Hypothalamus (tissue), 51 donors: ENCODE measurements around the gene CCT8.

ENCODE experiments used
- DNase-seq, 51 donors: peaks; one replicate each; lab custom pipeline; 2025; lab: John Stamatoyannopoulos, UW

CCT8 gene

DNA sequence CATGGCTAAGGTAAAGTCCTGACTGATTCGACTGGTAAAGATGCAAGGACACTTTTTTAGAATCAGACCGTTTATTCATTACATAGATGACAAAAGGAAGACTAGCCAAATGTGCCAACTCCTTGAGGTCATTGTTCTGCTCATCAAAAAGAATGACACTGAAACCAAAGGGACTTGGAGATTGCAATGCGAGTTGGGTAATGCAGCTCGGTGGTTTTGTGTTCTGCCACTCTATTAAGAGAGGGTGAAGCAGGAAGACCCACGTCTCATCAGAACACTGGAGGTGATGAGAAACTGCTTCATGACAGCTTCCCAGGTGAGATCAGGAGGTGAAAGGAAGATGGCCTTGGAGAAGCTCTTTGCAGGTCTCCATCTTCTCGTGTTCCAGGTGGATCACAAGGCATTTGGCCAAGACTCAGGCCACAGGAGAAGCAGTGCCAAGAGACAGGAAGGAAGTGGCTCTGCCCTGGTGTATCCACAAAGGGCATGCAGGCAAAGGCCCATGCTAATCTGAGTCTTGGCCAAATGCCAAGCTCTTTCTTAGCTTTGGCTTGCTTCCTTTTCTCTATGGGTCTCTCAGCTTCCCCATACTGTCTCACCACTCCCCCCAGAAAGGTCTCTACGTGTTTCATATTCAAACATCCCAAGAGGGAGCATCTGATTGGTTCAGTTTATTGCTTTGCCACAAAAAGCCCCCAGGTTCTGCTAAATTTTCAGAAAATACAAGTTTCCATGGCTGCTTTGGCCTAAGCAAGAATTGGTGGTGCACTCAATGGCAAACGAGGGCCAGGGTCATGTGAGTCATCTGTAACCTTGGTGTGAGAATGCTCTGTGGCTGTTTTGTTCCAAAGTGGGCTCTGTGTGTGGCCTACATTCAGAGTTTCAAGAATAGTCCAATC is 5.7 kb upstream of the CCT8 start:
- peak in 21 of 51 donors; percentile 3 to 49 (median 17) for DNase-seq

DNA sequence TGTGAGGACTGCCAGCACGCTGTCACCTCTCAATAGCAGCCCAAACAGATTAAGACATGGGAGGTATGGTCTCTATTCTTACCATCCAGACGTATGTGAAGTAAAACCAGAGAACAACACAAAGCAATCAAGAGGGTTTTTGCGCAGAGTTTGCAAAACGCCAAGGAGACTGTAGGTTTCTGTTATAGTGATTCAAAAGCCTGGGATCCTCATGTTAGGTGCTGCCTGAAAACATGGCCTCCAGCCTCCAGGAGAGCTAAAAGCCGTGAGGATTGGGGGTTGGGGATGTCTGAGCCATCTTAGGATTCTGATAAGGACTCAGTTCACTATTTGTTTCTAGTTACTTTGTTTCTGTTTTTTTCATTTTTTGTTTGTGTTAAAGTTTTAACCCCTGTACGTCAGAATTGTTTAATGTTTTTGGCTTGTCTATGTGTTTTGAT is 4.2 kb upstream of the CCT8 start:
- DNase-seq, result peak in 1 of 51 donors; percentile 19

GRCh38 chr21:29076731-29077640 is 3.5 kb upstream of the CCT8 start:
- DNase-seq, result peak in 26 of 51 donors; percentile 4 to 60 (median 28)

GRCh38 chr21:29075706-29076466 is 2.4 kb upstream of the CCT8 start:
- DNase-seq, result no peak

- DNase-seq, result no peak
Measured at GRCh38 chr21:29074783-29075182, 1.3 kb upstream of the CCT8 start.

GRCh38 chr21:29074007-29074376 is 544 bp upstream of the CCT8 start:
- no peak for DNase-seq

GRCh38 chr21:29072873-29073221 is 601 bp downstream of the CCT8 start:
- DNase-seq, result no peak

DNA sequence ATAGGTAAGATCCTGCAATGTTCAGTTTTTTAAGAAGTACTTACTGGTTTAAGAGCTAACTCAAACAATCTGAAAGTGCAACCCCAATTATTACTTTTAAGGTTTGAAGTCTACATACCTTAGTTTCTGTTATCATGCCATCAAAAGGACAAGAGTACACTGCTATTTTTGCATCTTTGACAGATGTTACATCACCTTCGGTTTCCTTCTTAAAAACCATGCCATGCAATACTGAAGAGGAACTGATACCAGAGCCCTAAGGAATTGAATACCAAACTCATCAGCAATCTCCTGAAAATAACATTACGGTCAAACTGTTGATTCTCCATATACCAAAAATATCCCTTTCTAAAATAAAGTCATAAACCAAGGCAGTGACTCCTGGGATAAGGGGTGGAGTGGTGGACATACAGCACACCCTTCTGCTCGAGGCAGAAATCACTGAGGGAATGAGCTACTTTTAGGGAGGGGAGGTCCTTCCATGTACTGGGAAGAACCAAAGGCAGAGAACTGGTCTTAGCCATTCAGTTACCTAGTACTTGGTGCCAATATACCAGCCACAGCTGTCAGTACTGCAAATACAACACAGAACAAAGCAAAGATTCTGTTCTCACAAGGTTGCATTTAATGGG is 8.5 kb downstream of the CCT8 start:
- no peak for DNase-seq

DNA sequence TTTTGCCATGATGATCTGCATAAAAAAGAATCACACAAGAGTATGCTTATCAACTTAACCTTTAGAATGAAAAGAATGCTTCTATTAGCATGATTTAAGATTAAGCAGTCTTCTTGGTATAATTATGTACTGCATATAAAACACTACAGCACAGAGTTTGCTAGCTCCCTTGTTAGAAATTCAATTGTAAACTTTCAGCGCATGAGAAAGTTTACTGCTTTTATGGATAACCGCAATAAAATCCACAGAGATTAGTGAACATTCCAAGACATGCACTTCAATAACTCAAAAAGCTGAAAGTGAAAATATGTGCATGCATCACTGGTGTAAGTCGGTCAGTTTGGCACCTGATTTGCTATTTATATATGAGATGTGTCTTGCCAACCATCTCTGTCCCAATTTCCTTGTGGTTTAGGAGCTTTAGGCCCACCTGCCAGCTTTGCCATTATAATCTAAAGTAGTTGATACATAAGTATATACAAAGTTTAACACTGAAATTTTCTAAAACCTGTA is 16.9 kb downstream of the CCT8 start:
- DNase-seq, result no peak

DNA sequence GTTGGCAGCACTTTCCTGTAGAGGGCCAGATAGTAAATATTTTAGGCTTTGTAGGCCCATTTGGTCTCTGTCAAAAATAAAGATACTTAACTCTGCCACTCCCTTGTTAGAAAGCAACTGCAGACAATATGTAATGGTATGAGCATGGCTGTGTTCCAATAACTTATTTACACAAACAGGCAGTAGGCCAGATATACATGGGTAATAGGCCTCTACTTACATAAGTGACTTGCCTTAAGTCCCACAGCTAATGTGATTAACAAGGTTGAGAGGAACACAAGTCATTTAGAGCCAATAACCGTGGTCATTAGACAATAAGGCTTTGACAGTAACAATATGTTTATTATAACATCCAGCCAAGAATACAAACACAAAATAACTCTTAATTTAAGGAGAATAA is 17.4 kb downstream of the CCT8 start:
- no peak for DNase-seq

DNA sequence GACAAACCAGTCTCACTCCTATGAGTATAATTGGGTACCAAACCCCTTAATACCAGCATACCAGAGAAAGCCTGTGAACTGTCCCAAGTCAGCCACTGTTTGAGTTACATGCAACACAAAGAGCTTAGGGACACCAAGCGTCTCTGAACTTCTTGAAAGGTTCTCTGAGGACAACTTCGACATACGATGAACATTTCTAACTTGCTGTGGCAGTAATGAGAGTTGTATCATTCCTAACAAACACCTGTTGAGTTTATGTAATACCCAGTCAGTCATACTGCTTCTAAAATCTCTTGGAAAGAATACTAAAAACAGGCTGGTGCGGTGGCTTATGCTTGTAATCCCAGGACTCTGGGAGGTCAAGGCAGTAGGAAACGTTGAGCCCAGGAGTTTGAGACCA is 18.4 kb downstream of the CCT8 start:
- DNase-seq, result no peak

DNA sequence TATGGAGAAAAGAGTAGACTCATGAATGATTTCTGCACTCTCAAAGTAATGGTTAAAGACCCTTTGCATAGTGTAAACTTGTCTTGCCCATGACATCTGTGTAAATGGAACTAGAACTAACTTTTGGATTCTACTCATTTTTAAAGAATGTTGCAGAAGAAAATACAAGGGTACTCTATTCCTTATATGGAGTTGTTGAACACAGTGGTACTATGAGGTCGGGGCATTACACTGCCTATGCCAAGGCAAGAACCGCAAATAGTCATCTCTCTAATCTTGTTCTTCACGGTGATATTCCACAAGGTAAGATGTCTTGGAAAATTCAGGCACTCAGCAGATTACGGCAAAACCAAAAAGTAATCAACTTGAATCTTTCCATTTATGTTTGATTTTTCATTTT is 19.8 kb downstream of the CCT8 start:
- DNase-seq, result no peak

DNA sequence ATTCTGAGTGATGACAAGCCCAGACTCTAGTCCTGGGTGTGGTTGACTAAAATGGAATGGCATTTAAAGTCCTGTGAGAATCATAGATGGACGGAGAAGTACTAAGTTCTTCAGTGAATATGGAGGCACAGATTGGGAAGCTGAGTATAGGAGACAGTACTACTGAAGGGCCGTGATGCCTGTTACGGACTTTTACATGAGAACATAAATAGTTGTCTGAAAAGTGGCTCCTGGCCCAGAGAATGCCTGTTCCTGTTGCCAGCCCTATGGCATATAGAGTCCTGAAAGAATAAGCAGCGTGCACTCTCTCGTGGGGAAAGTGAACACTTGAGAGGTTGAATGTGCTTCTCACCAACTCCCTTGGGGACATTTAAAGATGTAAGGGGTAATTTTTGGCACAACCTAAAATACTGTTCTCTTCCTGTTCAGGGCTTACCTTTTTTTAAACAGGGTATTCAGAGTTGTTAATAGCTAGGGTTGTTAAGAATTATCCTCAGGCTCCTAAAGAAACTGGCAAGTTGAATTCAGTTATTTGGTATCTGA is 20.4 kb downstream of the CCT8 start:
- DNase-seq, result no peak

- no peak for DNase-seq
Measured at GRCh38 chr21:29052224-29052623, 21.2 kb downstream of the CCT8 start.

DNA sequence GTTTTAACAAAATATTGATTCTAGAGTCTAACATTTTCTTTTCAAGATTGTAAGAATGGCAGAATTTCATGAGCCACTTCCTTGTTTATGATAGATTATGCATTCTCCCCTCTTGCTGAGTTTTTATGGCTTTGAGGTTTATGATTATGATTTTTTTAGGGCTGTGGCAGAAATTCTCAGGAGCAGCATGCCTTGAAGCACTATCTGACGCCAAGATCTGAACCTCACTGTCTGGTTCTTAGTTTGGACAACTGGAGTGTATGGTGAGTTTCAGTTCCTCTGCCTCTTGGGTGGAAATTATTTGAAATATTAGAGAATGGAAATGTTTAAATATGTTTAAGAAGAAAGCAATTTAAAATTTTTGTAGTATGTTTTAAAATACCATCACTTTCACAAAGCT is 38.8 kb downstream of the CCT8 start:
- DNase-seq, result no peak

- DNase-seq, result no peak
Measured at GRCh38 chr21:29033871-29034270, 39.6 kb downstream of the CCT8 start.

GRCh38 chr21:29033301-29033700 is 40.1 kb downstream of the CCT8 start:
- DNase-seq, result no peak

- no peak for DNase-seq
Measured at GRCh38 chr21:29030909-29031308, 42.5 kb downstream of the CCT8 start.

DNA sequence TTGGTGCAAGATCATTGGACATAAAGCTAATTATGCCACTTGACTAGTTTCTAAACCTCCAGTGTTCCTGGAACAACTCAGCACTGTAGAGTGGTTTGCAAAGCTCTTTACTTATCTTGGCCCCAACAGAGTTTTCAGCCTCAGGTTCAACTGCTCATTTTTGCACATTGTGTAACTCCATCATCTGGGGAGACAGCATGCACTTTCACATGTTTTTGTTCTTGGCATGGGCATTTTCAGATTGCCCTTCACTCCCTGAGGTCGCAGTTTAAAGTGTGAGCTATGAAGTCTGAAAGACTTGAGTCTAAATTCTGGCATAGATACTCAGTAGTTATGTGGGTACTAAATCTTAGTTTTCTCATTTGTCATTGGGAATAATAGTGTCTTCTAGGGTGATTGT is 43.9 kb downstream of the CCT8 start:
- no peak for DNase-seq

- DNase-seq, result no peak
Measured at GRCh38 chr21:29025328-29025713, 48.1 kb downstream of the CCT8 start.
